ENCODE results near the gene CCNA2. TPM values are rescaled to one million over a fixed set of nuclear protein-coding genes. Genes with fewer than 3 reads are reported as not detected.

The CCNA2 gene
- total RNA-seq, 1 experiment from 2014 or later: 105 TPM

- H3K27ac ChIP-seq (ENCODE audit: low read depth, low read length, poor library complexity, severe bottlenecking): no peak overlapping the region
- H3K36me3 ChIP-seq (ENCODE audit: insufficient read depth, low read length, poor library complexity, severe bottlenecking): peaks cover 24% of the 10 kb centered on the region
- POLR2A ChIA-PET (ENCODE audit: low non-redundant PET): no interaction called here
- no peaks in the 10 kb centered on the region for H3K27me3 ChIP-seq (replicated peaks; ENCODE audit: insufficient read depth, low read depth, low read length, poor library complexity)
- no TSS peak for BruUV-seq (replicated peaks)
- DNase-seq (ENCODE audit: low spot score): no peak
- CTCF ChIA-PET: no interaction called here
- TF ChIP-seq EZH2 (IDR thresholded peaks at IDR 0.05; ENCODE audit: borderline replicate concordance, low read depth, low read length, poor library complexity, severe bottlenecking) (no peak), CTCF (conservative IDR thresholded peaks at IDR 0.05; ENCODE audit: low read depth, low read length) (no peak)
- H3K4me1 ChIP-seq (ENCODE audit: insufficient read depth, low read length, poor library complexity, severe bottlenecking): no peaks in the 10 kb centered on the region
- no peak overlapping the region for H3K4me3 ChIP-seq (ENCODE audit: low read depth, low read length, poor library complexity, severe bottlenecking)
- intact Hi-C loops (cut with micrococcal nuclease; ENCODE audit: unreplicated experiment): no loop called here
- H3K9me3 ChIP-seq (ENCODE audit: low read depth, low read length, poor library complexity, severe bottlenecking): no peaks in the 10 kb centered on the region
These were observed 37.7 kb upstream of the CCNA2 start for GRCh38 chr4:121861426-121861825.

- ChIA-PET POLR2A (ENCODE audit: low non-redundant PET) (no interaction called here), CTCF (no interaction called here)
These were observed 36.4 kb upstream of the CCNA2 start for GRCh38 chr4:121860121-121860520.

GRCh38 chr4:121851354-121851753, 27.7 kb upstream of the CCNA2 start:
- POLR2A ChIA-PET (ENCODE audit: low non-redundant PET): no interaction called here
- Histone ChIP-seq H3K27ac (ENCODE audit: low read depth, low read length, poor library complexity, severe bottlenecking) (no peak overlapping the region), H3K27me3 (replicated peaks; ENCODE audit: insufficient read depth, low read depth, low read length, poor library complexity) (no peaks in the 10 kb centered on the region), H3K9me3 (ENCODE audit: low read depth, low read length, poor library complexity, severe bottlenecking) (no peaks in the 10 kb centered on the region), H3K4me1 (ENCODE audit: insufficient read depth, low read length, poor library complexity, severe bottlenecking) (no peaks in the 10 kb centered on the region), H3K4me3 (ENCODE audit: low read depth, low read length, poor library complexity, severe bottlenecking) (no peak overlapping the region), H3K36me3 (ENCODE audit: insufficient read depth, low read length, poor library complexity, severe bottlenecking) (peaks cover 10% of the 10 kb centered on the region)
- TF ChIP-seq CTCF (conservative IDR thresholded peaks at IDR 0.05; ENCODE audit: low read depth, low read length) (no peak), EZH2 (IDR thresholded peaks at IDR 0.05; ENCODE audit: borderline replicate concordance, low read depth, low read length, poor library complexity, severe bottlenecking) (no peak)
- DNase-seq (ENCODE audit: low spot score): no peak
- intact Hi-C loops (cut with micrococcal nuclease; ENCODE audit: unreplicated experiment): no loop called here
- no TSS peak for BruUV-seq (replicated peaks)
- CTCF ChIA-PET: no interaction called here

More at GRCh38 chr4:121860121-121860520, 36.4 kb upstream of the CCNA2 start:
- H3K4me3 ChIP-seq (ENCODE audit: low read depth, low read length, poor library complexity, severe bottlenecking): no peak overlapping the region
- H3K9me3 ChIP-seq (ENCODE audit: low read depth, low read length, poor library complexity, severe bottlenecking): no peaks in the 10 kb centered on the region
- H3K27me3 ChIP-seq (replicated peaks; ENCODE audit: insufficient read depth, low read depth, low read length, poor library complexity): no peaks in the 10 kb centered on the region
- no peak overlapping the region for H3K27ac ChIP-seq (ENCODE audit: low read depth, low read length, poor library complexity, severe bottlenecking)
- intact Hi-C loops (cut with micrococcal nuclease; ENCODE audit: unreplicated experiment): no loop called here
- peaks cover 18% of the 10 kb centered on the region for H3K36me3 ChIP-seq (ENCODE audit: insufficient read depth, low read length, poor library complexity, severe bottlenecking)
- BruUV-seq (replicated peaks): no TSS peak
- DNase-seq (ENCODE audit: low spot score): no peak
- TF ChIP-seq EZH2 (IDR thresholded peaks at IDR 0.05; ENCODE audit: borderline replicate concordance, low read depth, low read length, poor library complexity, severe bottlenecking) (no peak), CTCF (conservative IDR thresholded peaks at IDR 0.05; ENCODE audit: low read depth, low read length) (no peak)
- no peaks in the 10 kb centered on the region for H3K4me1 ChIP-seq (ENCODE audit: insufficient read depth, low read length, poor library complexity, severe bottlenecking)

All from A673 (cell line).